ENCODE data around the gene TMEM33.

Gene TMEM33

GRCh38 chr4:42008011-42008786 lies 73.0 kb downstream of the TMEM33 start:
- DNase-seq, result no peak
